GM21723 (cell line): ENCODE measurements around the gene PDZRN3.

Experiments
- ATAC-seq: cut with Tn5 transposase; IDR thresholded peaks from one replicate; pipeline ENCODE4 v1.9.1; 2021; ENCODE audit warnings: mild to moderate bottlenecking, moderate library complexity; ENCODE audit not compliant: unreplicated experiment

Gene PDZRN3

GRCh38 chr3:73353649-73354217 is 271.0 kb downstream of the PDZRN3 start:
- ATAC-seq, result no peak

- no peak for ATAC-seq
These were observed 271.7 kb downstream of the PDZRN3 start for GRCh38 chr3:73352841-73353645.

GRCh38 chr3:73351423-73352071 is 273.2 kb downstream of the PDZRN3 start:
- ATAC-seq, result no peak

- ATAC-seq, result no peak
These were observed 273.7 kb downstream of the PDZRN3 start for GRCh38 chr3:73350996-73351395.

- no peak for ATAC-seq
These were observed 275.1 kb downstream of the PDZRN3 start for GRCh38 chr3:73349657-73350056.

GRCh38 chr3:73342077-73342476 is 282.7 kb downstream of the PDZRN3 start:
- ATAC-seq, result no peak

GRCh38 chr3:73341272-73341935 is 283.3 kb downstream of the PDZRN3 start:
- no peak for ATAC-seq

GRCh38 chr3:73332558-73332957 is 292.2 kb downstream of the PDZRN3 start:
- ATAC-seq, result peak; percentile 88
